ENCODE measurements around the gene SMAGP. TPM values are rescaled to one million over a fixed set of nuclear protein-coding genes. Genes with fewer than 3 reads are reported as not detected.

Gene SMAGP
- total RNA-seq, 4 donors from 2014 or later, result 29.5 to 144 (median 104) TPM

GRCh38 chr12:51254536-51254935 is 15.7 kb downstream of the SMAGP start:
- H3K4me3 ChIP-seq, result no peak overlapping the region
- intact Hi-C loops (cut with DNase I; ENCODE audit: low total_unique reads) (no loop called here), in situ Hi-C loops (cut with MboI; ENCODE audit: low pct_ligation_motif_present in 1 of 4, low pct_unique_long_range_greater_than_20kb in 1 of 4, low sequenced_read_pairs in 3 of 4) (loop anchor here in 1 of 4 donors (10.0 kb wide), 1 partner anchor 100 kb away; no protein-coding TSS in a partner anchor)
- H3K9me3 ChIP-seq, result no peaks in the 10 kb centered on the region
- no peaks in the 10 kb centered on the region for H3K4me1 ChIP-seq
- H3K27me3 ChIP-seq, result no peaks in the 10 kb centered on the region
- no peak for DNase-seq
- TF ChIP-seq POLR2AphosphoS5 (IDR thresholded peaks at IDR 0.05) (no peak), EP300 (IDR thresholded peaks at IDR 0.05; ENCODE audit: low read depth) (no peak), CTCF (IDR thresholded peaks at IDR 0.05) (no peak), POLR2A (IDR thresholded peaks at IDR 0.05) (no peak)
- no peak overlapping the region for H3K27ac ChIP-seq
- 86 to 87% methylated on average over 4 of the region's 4 CpGs for WGBS, 2 donors (ENCODE audit: low coverage in 1 of 2)
- H3K36me3 ChIP-seq, result peaks cover 0 to 3% (median 0%) of the 10 kb centered on the region in 4 donors

DNA sequence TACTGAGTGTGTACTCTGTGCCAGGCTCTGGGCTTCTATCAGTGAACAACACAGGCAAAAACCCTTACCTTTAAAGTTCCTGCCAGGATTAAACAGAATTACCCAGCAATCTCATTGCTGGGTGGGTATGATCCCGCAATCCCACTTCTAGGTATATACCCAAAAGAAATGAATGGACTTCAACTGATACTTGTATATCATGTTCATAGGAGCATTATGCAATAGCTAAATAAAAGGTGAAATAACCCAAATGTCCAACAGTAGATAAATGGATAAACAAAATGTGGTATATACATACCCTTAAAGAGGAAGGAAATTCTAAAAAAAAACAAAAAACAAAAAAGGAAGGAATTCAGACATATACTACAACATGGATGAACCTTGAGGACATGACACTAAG is 16.9 kb downstream of the SMAGP start:
- 100% methylated on average over 1 of the region's 1 CpG; no CpG with 5 or more reads in 1 of the 2 donors for WGBS, 2 donors (ENCODE audit: low coverage in 1 of 2)
- H3K36me3 ChIP-seq, result peaks cover 0 to 3% (median 0%) of the 10 kb centered on the region in 4 donors

DNA sequence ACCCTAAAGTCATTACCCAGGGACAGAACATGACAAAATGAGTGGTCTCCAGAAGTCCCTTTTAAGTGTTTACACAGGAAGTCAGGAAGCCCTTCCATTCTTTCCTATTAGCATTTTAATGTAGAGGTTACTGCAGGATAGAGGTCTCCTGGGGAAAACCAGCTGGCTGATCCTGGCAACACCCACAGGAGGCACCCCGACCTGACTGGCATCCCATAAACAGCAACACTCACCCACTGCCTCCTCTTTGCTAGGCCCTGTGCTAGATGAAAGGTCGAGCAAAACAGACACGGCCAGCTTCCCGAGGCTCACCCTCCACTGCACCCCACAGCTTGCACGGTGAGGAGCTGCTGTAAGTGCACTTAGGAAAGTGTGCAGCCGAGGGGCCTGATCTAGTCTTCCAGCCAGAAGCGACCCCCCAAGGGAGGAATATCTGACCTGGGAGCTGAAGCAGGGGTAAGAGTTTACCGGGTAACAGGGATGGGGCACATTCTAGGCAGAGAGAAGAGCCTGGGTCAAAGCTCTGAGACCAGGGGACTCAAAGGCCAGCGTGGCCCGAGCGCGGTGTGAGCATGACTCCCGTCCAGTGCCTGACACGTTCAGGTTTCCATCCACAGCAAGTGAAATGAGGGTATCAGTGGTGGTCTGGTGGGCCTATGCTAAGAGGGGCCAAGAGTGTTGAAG is 22.6 kb downstream of the SMAGP start:
- Histone ChIP-seq H3K4me3 (no peak overlapping the region), H3K4me1 (peaks cover 0 to 21% (median 9%) of the 10 kb centered on the region in 4 donors), H3K9me3 (no peaks in the 10 kb centered on the region), H3K36me3 (peaks cover 0 to 11% (median 5%) of the 10 kb centered on the region in 4 donors), H3K27me3 (no peaks in the 10 kb centered on the region), H3K27ac (no peak overlapping the region)
- in situ Hi-C loops (cut with MboI; ENCODE audit: low pct_ligation_motif_present in 1 of 4, low pct_unique_long_range_greater_than_20kb in 1 of 4, low sequenced_read_pairs in 3 of 4), result no loop called here
- intact Hi-C loops (cut with DNase I; ENCODE audit: low total_unique reads), result no loop called here
- TF ChIP-seq CTCF (IDR thresholded peaks at IDR 0.05) (no peak), EP300 (IDR thresholded peaks at IDR 0.05; ENCODE audit: low read depth) (no peak), POLR2A (IDR thresholded peaks at IDR 0.05) (no peak), POLR2AphosphoS5 (IDR thresholded peaks at IDR 0.05) (no peak)
- no peak for DNase-seq
- 75% methylated on average over 13 of the region's 14 CpGs; no CpG with 5 or more reads in 1 of the 2 donors for WGBS, 2 donors (ENCODE audit: low coverage in 1 of 2)

More for the DNA sequence above, 16.9 kb downstream of the SMAGP start:
- Histone ChIP-seq H3K4me1 (no peaks in the 10 kb centered on the region), H3K27me3 (no peaks in the 10 kb centered on the region), H3K27ac (no peak overlapping the region), H3K9me3 (no peaks in the 10 kb centered on the region), H3K4me3 (no peak overlapping the region)
- intact Hi-C loops (cut with DNase I; ENCODE audit: low total_unique reads), result no loop called here
- no peak for TF ChIP-seq CTCF (IDR thresholded peaks at IDR 0.05)
- no peak for TF ChIP-seq EP300 (IDR thresholded peaks at IDR 0.05; ENCODE audit: low read depth)
- no peak for TF ChIP-seq POLR2AphosphoS5 (IDR thresholded peaks at IDR 0.05)
- TF ChIP-seq POLR2A (IDR thresholded peaks at IDR 0.05), result no peak
- DNase-seq, result no peak
- in situ Hi-C loops (cut with MboI; ENCODE audit: low pct_ligation_motif_present in 1 of 4, low pct_unique_long_range_greater_than_20kb in 1 of 4, low sequenced_read_pairs in 3 of 4), result loop anchor here in 1 of 4 donors (10.0 kb wide), 1 partner anchor 98 kb away; no protein-coding TSS in a partner anchor

GRCh38 chr12:51246254-51246853 is 23.9 kb downstream of the SMAGP start:
- WGBS, 2 donors (ENCODE audit: low coverage in 1 of 2), result 24 to 43% methylated on average over 6 to 7 of the region's 7 CpGs
- peak; percentile 17 for DNase-seq
- in situ Hi-C loops (cut with MboI; ENCODE audit: low pct_ligation_motif_present in 1 of 4, low pct_unique_long_range_greater_than_20kb in 1 of 4, low sequenced_read_pairs in 3 of 4), result no loop called here

More at GRCh38 chr12:51246254-51246853, 23.9 kb downstream of the SMAGP start:
- no peaks in the 10 kb centered on the region for H3K9me3 ChIP-seq
- H3K4me1 ChIP-seq, result peaks cover 0 to 30% (median 10%) of the 10 kb centered on the region in 4 donors
- peak overlapping the region in 3 of 4 donors; percentile 18 to 41 (median 35) for H3K27ac ChIP-seq
- peaks cover 0 to 24% (median 11%) of the 10 kb centered on the region in 4 donors for H3K36me3 ChIP-seq
- no peak overlapping the region for H3K4me3 ChIP-seq
- TF ChIP-seq EP300 (IDR thresholded peaks at IDR 0.05; ENCODE audit: low read depth) (no peak), POLR2AphosphoS5 (IDR thresholded peaks at IDR 0.05) (peak in 1 of 3 donors; percentile 6), CTCF (IDR thresholded peaks at IDR 0.05) (no peak), POLR2A (IDR thresholded peaks at IDR 0.05) (no peak)
- H3K27me3 ChIP-seq, result no peaks in the 10 kb centered on the region
- intact Hi-C loops (cut with DNase I; ENCODE audit: low total_unique reads), result no loop called here
